ENCODE results near the gene NHLH2. TPM values are rescaled to one million over a fixed set of nuclear protein-coding genes. Genes with fewer than 3 reads are reported as not detected.

The NHLH2 gene
- polyA plus RNA-seq, 1 of the 3 experiments (the other 2 are of a cell fraction): not detected

DNA sequence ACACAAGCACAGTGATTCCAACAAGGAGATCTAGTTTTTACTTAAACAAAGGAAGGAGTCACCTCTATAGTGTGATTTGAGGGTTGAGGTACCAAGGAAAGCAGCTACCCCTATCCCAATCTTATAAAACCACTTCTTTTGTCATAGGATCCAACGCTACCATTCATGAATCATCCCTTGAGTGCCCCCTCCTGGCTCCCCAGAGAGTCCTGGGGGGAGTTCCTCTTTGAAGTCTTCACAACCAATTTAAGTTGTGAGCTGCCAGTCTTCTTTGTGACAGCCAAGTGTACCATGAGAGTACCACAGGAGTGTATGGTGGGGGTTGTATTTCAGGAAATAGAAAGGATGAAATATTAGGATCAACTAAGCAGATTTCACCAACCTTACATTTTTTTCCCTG is 39.1 kb upstream of the NHLH2 start:
- POLR2A ChIA-PET: no interaction called here
- CTCF ChIA-PET: no interaction called here
- H3K9me2 ChIP-seq: no peaks in the 10 kb centered on the region
- WGBS (ENCODE audit: low lambda C conversion rate): 79% methylated on average over 1 of the region's 1 CpG
- no peak overlapping the region for H3K4me2 ChIP-seq
- no peaks in the 10 kb centered on the region for H3K4me1 ChIP-seq (ENCODE audit: control insufficient read depth in 1 of 2, insufficient read depth in 2 of 2, low read depth in 1 of 2, low read length in 1 of 2)
- H3F3A ChIP-seq (replicated peaks; ENCODE audit: insufficient read depth): no peaks in the 10 kb centered on the region
- no peak overlapping the region for H3K9ac ChIP-seq
- TF ChIP-seq MXI1 (IDR thresholded peaks at IDR 0.05; ENCODE audit: low read depth, low read length) (no peak), FOSL2 (IDR thresholded peaks at IDR 0.05; ENCODE audit: borderline replicate concordance, low read depth) (no peak), CTCF (IDR thresholded peaks at IDR 0.05) (no peak), REST (IDR thresholded peaks at IDR 0.05; ENCODE audit: low read depth, low read length) (no peak), YY1 (IDR thresholded peaks at IDR 0.05; ENCODE audit: low read depth) (no peak), RFX5 (IDR thresholded peaks at IDR 0.05; ENCODE audit: low read length) (no peak), JUND (IDR thresholded peaks at IDR 0.05) (no peak), ELF1 (IDR thresholded peaks at IDR 0.05) (no peak), SIN3A (IDR thresholded peaks at IDR 0.05; ENCODE audit: borderline replicate concordance, low read depth, low read length) (no peak), RAD21 (IDR thresholded peaks at IDR 0.05; ENCODE audit: low read length) (no peak), EZH2phosphoT487 (IDR thresholded peaks at IDR 0.05; ENCODE audit: borderline replicate concordance, low read depth) (no peak), GATA2 (CRISPR knock-in tag; IDR thresholded peaks at IDR 0.05) (no peak), USF2 (IDR thresholded peaks at IDR 0.05; ENCODE audit: borderline replicate concordance, low read depth, low read length) (no peak), TCF12 (IDR thresholded peaks at IDR 0.05) (no peak)
- TF ChIP-seq, protein P1, sequence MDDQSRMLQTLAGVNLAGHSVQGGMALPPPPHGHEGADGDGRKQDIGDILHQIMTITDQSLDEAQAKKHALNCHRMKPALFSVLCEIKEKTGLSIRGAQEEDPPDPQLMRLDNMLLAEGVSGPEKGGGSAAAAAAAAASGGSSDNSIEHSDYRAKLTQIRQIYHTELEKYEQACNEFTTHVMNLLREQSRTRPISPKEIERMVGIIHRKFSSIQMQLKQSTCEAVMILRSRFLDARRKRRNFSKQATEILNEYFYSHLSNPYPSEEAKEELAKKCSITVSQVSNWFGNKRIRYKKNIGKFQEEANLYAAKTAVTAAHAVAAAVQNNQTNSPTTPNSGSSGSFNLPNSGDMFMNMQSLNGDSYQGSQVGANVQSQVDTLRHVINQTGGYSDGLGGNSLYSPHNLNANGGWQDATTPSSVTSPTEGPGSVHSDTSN (IDR thresholded peaks at IDR 0.05): no peak
- no peaks in the 10 kb centered on the region for H3K36me3 ChIP-seq (replicated peaks in 1 of 2; ENCODE audit: control insufficient read depth in 1 of 2, insufficient read depth in 2 of 2, low read length in 1 of 2)
- no peak overlapping the region for H2AFZ ChIP-seq (ENCODE audit: low read depth)
- H3K27ac ChIP-seq (ENCODE audit: low read depth in 2 of 2, low read length in 1 of 2): no peak overlapping the region
- H3K79me2 ChIP-seq (ENCODE audit: insufficient read depth): no peaks in the 10 kb centered on the region
- no peaks in the 10 kb centered on the region for H3K27me3 ChIP-seq (ENCODE audit: insufficient read depth)
- H4K20me1 ChIP-seq (ENCODE audit: insufficient read depth): no peaks in the 10 kb centered on the region
- DNase-seq: no peak
- H3K9me3 ChIP-seq: no peaks in the 10 kb centered on the region
- H3K4me3 ChIP-seq (ENCODE audit: low read depth in 2 of 2, low read length in 1 of 2): no peak overlapping the region
